ENCODE data around the gene PTTG1IP2. TPM values are rescaled to one million over a fixed set of nuclear protein-coding genes. Genes with fewer than 3 reads are reported as not detected.
"Not testable (repeated sequence)": the region's sequence is repeated elsewhere in the genome, so short reads cannot be mapped to it uniquely, and the experiment has no call there.

Gene PTTG1IP2
- total and polyA plus RNA-seq, 9 donors: not detected

GRCh38 chr7:90453259-90453891, 16.1 kb upstream of the PTTG1IP2 start:
- H3K4me1 ChIP-seq (ENCODE audit: control insufficient read depth, insufficient read depth, low read length): peaks cover 3% of the 10 kb centered on the region
- no peaks in the 10 kb centered on the region for H3K9me3 ChIP-seq (replicated peaks; ENCODE audit: control insufficient read depth, low read depth, low read length)
- H3K27ac ChIP-seq (ENCODE audit: low read length): no peak overlapping the region
- H3K27me3 ChIP-seq (ENCODE audit: control insufficient read depth, insufficient read depth, low read length): no peaks in the 10 kb centered on the region
- no peaks in the 10 kb centered on the region for H3K36me3 ChIP-seq (ENCODE audit: control insufficient read depth, insufficient read depth, low read length)
- peak; percentile 13 for DNase-seq
- H3K4me3 ChIP-seq (ENCODE audit: low read length): no peak overlapping the region

GRCh38 chr7:90453931-90454330, 15.5 kb upstream of the PTTG1IP2 start:
- Histone ChIP-seq H3K36me3 (ENCODE audit: control insufficient read depth, insufficient read depth, low read length) (no peaks in the 10 kb centered on the region), H3K4me3 (ENCODE audit: low read length) (no peak overlapping the region), H3K27ac (ENCODE audit: low read length) (no peak overlapping the region), H3K4me1 (ENCODE audit: control insufficient read depth, insufficient read depth, low read length) (peaks cover 3% of the 10 kb centered on the region), H3K27me3 (ENCODE audit: control insufficient read depth, insufficient read depth, low read length) (no peaks in the 10 kb centered on the region), H3K9me3 (replicated peaks; ENCODE audit: control insufficient read depth, low read depth, low read length) (no peaks in the 10 kb centered on the region)
- no CpG with 5 or more reads among the region's 1 CpG for WGBS (ENCODE audit: insufficient coverage)
- no peak for DNase-seq

- DNase-seq: peak; percentile 73
- no peaks in the 10 kb centered on the region for H3K9me3 ChIP-seq (replicated peaks; ENCODE audit: control insufficient read depth, low read depth, low read length)
- no peak overlapping the region for H3K27ac ChIP-seq (ENCODE audit: low read length)
- H3K4me3 ChIP-seq (ENCODE audit: low read length): no peak overlapping the region
- no peaks in the 10 kb centered on the region for H3K27me3 ChIP-seq (ENCODE audit: control insufficient read depth, insufficient read depth, low read length)
- WGBS (ENCODE audit: insufficient coverage): no CpG with 5 or more reads among the region's 6 CpGs
- H3K4me1 ChIP-seq (ENCODE audit: control insufficient read depth, insufficient read depth, low read length): peaks cover 3% of the 10 kb centered on the region
- H3K36me3 ChIP-seq (ENCODE audit: control insufficient read depth, insufficient read depth, low read length): no peaks in the 10 kb centered on the region
These were observed 14.0 kb upstream of the PTTG1IP2 start for GRCh38 chr7:90455163-90456030.

GRCh38 chr7:90458104-90458503, 11.3 kb upstream of the PTTG1IP2 start:
- no peak for DNase-seq
- H3K9me3 ChIP-seq (replicated peaks; ENCODE audit: control insufficient read depth, low read depth, low read length): no peaks in the 10 kb centered on the region
- no CpG with 5 or more reads among the region's 2 CpGs for WGBS (ENCODE audit: insufficient coverage)
- H3K4me3 ChIP-seq (ENCODE audit: low read length): no peak overlapping the region
- H3K4me1 ChIP-seq (ENCODE audit: control insufficient read depth, insufficient read depth, low read length): peaks cover 2% of the 10 kb centered on the region
- no peaks in the 10 kb centered on the region for H3K36me3 ChIP-seq (ENCODE audit: control insufficient read depth, insufficient read depth, low read length)
- H3K27me3 ChIP-seq (ENCODE audit: control insufficient read depth, insufficient read depth, low read length): no peaks in the 10 kb centered on the region
- H3K27ac ChIP-seq (ENCODE audit: low read length): no peak overlapping the region

GRCh38 chr7:90459888-90460287, 9.6 kb upstream of the PTTG1IP2 start:
- 100% methylated on average over 2 of the region's 4 CpGs for WGBS (ENCODE audit: insufficient coverage)
- Histone ChIP-seq H3K36me3 (ENCODE audit: control insufficient read depth, insufficient read depth, low read length) (no peaks in the 10 kb centered on the region), H3K4me1 (ENCODE audit: control insufficient read depth, insufficient read depth, low read length) (no peaks in the 10 kb centered on the region), H3K27me3 (ENCODE audit: control insufficient read depth, insufficient read depth, low read length) (no peaks in the 10 kb centered on the region), H3K4me3 (ENCODE audit: low read length) (no peak overlapping the region), H3K27ac (ENCODE audit: low read length) (no peak overlapping the region), H3K9me3 (replicated peaks; ENCODE audit: control insufficient read depth, low read depth, low read length) (peaks cover 6% of the 10 kb centered on the region)
- DNase-seq: no peak

GRCh38 chr7:90461219-90461618, 8.2 kb upstream of the PTTG1IP2 start:
- H3K36me3 ChIP-seq (ENCODE audit: control insufficient read depth, insufficient read depth, low read length): no peaks in the 10 kb centered on the region
- H3K4me1 ChIP-seq (ENCODE audit: control insufficient read depth, insufficient read depth, low read length): no peaks in the 10 kb centered on the region
- H3K27me3 ChIP-seq (ENCODE audit: control insufficient read depth, insufficient read depth, low read length): no peaks in the 10 kb centered on the region
- no peak overlapping the region for H3K4me3 ChIP-seq (ENCODE audit: low read length)
- DNase-seq: no peak
- peaks cover 6% of the 10 kb centered on the region for H3K9me3 ChIP-seq (replicated peaks; ENCODE audit: control insufficient read depth, low read depth, low read length)
- no peak overlapping the region for H3K27ac ChIP-seq (ENCODE audit: low read length)

GRCh38 chr7:90463151-90463628, 6.2 kb upstream of the PTTG1IP2 start:
- H3K9me3 ChIP-seq (replicated peaks; ENCODE audit: control insufficient read depth, low read depth, low read length); H3K27ac ChIP-seq (ENCODE audit: low read length); H3K4me3 ChIP-seq (ENCODE audit: low read length); H3K27me3 ChIP-seq (ENCODE audit: control insufficient read depth, insufficient read depth, low read length); DNase-seq; H3K4me1 ChIP-seq (ENCODE audit: control insufficient read depth, insufficient read depth, low read length); H3K36me3 ChIP-seq (ENCODE audit: control insufficient read depth, insufficient read depth, low read length): not testable (repeated sequence)
- WGBS (ENCODE audit: insufficient coverage): 83% methylated on average over 3 of the region's 4 CpGs

GRCh38 chr7:90465816-90466215, 3.6 kb upstream of the PTTG1IP2 start:
- H3K4me3 ChIP-seq (ENCODE audit: low read length): no peak overlapping the region
- peaks cover 6% of the 10 kb centered on the region for H3K9me3 ChIP-seq (replicated peaks; ENCODE audit: control insufficient read depth, low read depth, low read length)
- H3K4me1 ChIP-seq (ENCODE audit: control insufficient read depth, insufficient read depth, low read length): no peaks in the 10 kb centered on the region
- no peak overlapping the region for H3K27ac ChIP-seq (ENCODE audit: low read length)
- H3K27me3 ChIP-seq (ENCODE audit: control insufficient read depth, insufficient read depth, low read length): no peaks in the 10 kb centered on the region
- no peak for DNase-seq
- no peaks in the 10 kb centered on the region for H3K36me3 ChIP-seq (ENCODE audit: control insufficient read depth, insufficient read depth, low read length)

- Histone ChIP-seq H3K27ac (ENCODE audit: low read length) (no peak overlapping the region), H3K36me3 (ENCODE audit: control insufficient read depth, insufficient read depth, low read length) (no peaks in the 10 kb centered on the region), H3K4me3 (ENCODE audit: low read length) (no peak overlapping the region), H3K4me1 (ENCODE audit: control insufficient read depth, insufficient read depth, low read length) (no peaks in the 10 kb centered on the region), H3K27me3 (ENCODE audit: control insufficient read depth, insufficient read depth, low read length) (no peaks in the 10 kb centered on the region), H3K9me3 (replicated peaks; ENCODE audit: control insufficient read depth, low read depth, low read length) (no peaks in the 10 kb centered on the region)
- WGBS (ENCODE audit: insufficient coverage): no CpG with 5 or more reads among the region's 1 CpG
- no peak for DNase-seq
These were observed 3.5 kb downstream of the PTTG1IP2 start for GRCh38 chr7:90472805-90473540.

- no peaks in the 10 kb centered on the region for H3K27me3 ChIP-seq (ENCODE audit: control insufficient read depth, insufficient read depth, low read length)
- no peak for DNase-seq
- H3K36me3 ChIP-seq (ENCODE audit: control insufficient read depth, insufficient read depth, low read length): no peaks in the 10 kb centered on the region
- no peaks in the 10 kb centered on the region for H3K9me3 ChIP-seq (replicated peaks; ENCODE audit: control insufficient read depth, low read depth, low read length)
- no peak overlapping the region for H3K4me3 ChIP-seq (ENCODE audit: low read length)
- H3K4me1 ChIP-seq (ENCODE audit: control insufficient read depth, insufficient read depth, low read length): no peaks in the 10 kb centered on the region
- H3K27ac ChIP-seq (ENCODE audit: low read length): no peak overlapping the region
These were observed 4.4 kb downstream of the PTTG1IP2 start for GRCh38 chr7:90473814-90474213.
